Parathyroid adenoma (tissue), 2 donors: Measurements from ENCODE around the gene QPRT.

Experiments
- H2AFZ ChIP-seq: fragments of 300-600 bp; sonication (generic); one replicate; pipeline ENCODE4 v1.7.0; 2017; ENCODE audit warnings: antibody characterized with exemption, mild to moderate bottlenecking
- H3K27ac ChIP-seq: fragments of 300-600 bp; sonication (generic); one replicate; pipeline ENCODE4 v1.7.0; 2017
- H3K27me3 ChIP-seq: fragments of 300-600 bp; sonication (generic); one replicate; pipeline ENCODE4 v1.7.0; 2017; ENCODE audit warnings: low read length; ENCODE audit not compliant: control insufficient read depth, insufficient read depth
- H3K36me3 ChIP-seq: fragments of 300-600 bp; sonication (generic); one replicate; pipeline ENCODE4 v1.7.0; 2017; ENCODE audit warnings: low read length; ENCODE audit not compliant: control insufficient read depth, insufficient read depth
- H3K4me1 ChIP-seq: fragments of 300-600 bp; sonication (generic); one replicate; pipeline ENCODE4 v1.7.0; 2017; ENCODE audit warnings: control low read depth
- H3K4me2 ChIP-seq: fragments of 300-600 bp; sonication (generic); one replicate; pipeline ENCODE4 v1.7.0; 2017; ENCODE audit warnings: low read length
- H3K4me3 ChIP-seq: fragments of 300-600 bp; sonication (generic); one replicate; pipeline ENCODE4 v1.7.0; 2017; ENCODE audit warnings: low read depth, low read length
- H3K79me2 ChIP-seq: fragments of 300-600 bp; sonication (generic); one replicate; pipeline ENCODE4 v1.7.0; 2017; ENCODE audit warnings: control low read depth
- H3K9ac ChIP-seq: fragments of 300-600 bp; sonication (generic); one replicate; pipeline ENCODE4 v1.7.0; 2017; ENCODE audit warnings: mild to moderate bottlenecking
- H3K9me3 ChIP-seq: fragments of 300-600 bp; sonication (generic); one replicate; pipeline ENCODE4 v1.7.0; 2017; ENCODE audit warnings: low read length; ENCODE audit not compliant: control insufficient read depth
- TF ChIP-seq, protein P1 (sequence below): fragments of 300-600 bp; sonication (generic); IDR thresholded peaks from one replicate; pipeline ENCODE4 v1.7.0; 2017; ENCODE audit warnings: antibody characterized with exemption, mild to moderate bottlenecking
- donor health status: primary hyperparathyroidism.

Gene QPRT

GRCh38 chr16:29676989-29677785, 1.8 kb upstream of the QPRT start:
- Histone ChIP-seq H3K4me3 (no peak overlapping the region), H3K4me1 (peaks cover 4% of the 10 kb centered on the region), H3K27ac (no peak overlapping the region), H3K27me3 (no peaks in the 10 kb centered on the region), H3K4me2 (no peak overlapping the region), H2AFZ (no peak overlapping the region), H3K9me3 (no peaks in the 10 kb centered on the region), H3K9ac (no peak overlapping the region), H3K79me2 (peaks cover 8% of the 10 kb centered on the region), H3K36me3 (no peaks in the 10 kb centered on the region)
- TF ChIP-seq, protein P1, sequence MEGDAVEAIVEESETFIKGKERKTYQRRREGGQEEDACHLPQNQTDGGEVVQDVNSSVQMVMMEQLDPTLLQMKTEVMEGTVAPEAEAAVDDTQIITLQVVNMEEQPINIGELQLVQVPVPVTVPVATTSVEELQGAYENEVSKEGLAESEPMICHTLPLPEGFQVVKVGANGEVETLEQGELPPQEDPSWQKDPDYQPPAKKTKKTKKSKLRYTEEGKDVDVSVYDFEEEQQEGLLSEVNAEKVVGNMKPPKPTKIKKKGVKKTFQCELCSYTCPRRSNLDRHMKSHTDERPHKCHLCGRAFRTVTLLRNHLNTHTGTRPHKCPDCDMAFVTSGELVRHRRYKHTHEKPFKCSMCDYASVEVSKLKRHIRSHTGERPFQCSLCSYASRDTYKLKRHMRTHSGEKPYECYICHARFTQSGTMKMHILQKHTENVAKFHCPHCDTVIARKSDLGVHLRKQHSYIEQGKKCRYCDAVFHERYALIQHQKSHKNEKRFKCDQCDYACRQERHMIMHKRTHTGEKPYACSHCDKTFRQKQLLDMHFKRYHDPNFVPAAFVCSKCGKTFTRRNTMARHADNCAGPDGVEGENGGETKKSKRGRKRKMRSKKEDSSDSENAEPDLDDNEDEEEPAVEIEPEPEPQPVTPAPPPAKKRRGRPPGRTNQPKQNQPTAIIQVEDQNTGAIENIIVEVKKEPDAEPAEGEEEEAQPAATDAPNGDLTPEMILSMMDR, result no peak

GRCh38 chr16:29680180-29680598, 1.2 kb downstream of the QPRT start:
- no peak overlapping the region for H3K4me3 ChIP-seq
- H3K27me3 ChIP-seq, result no peaks in the 10 kb centered on the region
- H3K27ac ChIP-seq, result no peak overlapping the region
- no peak overlapping the region for H3K9ac ChIP-seq
- no peaks in the 10 kb centered on the region for H3K9me3 ChIP-seq
- no peaks in the 10 kb centered on the region for H3K36me3 ChIP-seq
- H3K4me1 ChIP-seq, result peaks cover 4% of the 10 kb centered on the region
- TF ChIP-seq, protein P1, result no peak
- no peak overlapping the region for H3K4me2 ChIP-seq
- no peak overlapping the region for H2AFZ ChIP-seq
- H3K79me2 ChIP-seq, result peaks cover 8% of the 10 kb centered on the region

DNA sequence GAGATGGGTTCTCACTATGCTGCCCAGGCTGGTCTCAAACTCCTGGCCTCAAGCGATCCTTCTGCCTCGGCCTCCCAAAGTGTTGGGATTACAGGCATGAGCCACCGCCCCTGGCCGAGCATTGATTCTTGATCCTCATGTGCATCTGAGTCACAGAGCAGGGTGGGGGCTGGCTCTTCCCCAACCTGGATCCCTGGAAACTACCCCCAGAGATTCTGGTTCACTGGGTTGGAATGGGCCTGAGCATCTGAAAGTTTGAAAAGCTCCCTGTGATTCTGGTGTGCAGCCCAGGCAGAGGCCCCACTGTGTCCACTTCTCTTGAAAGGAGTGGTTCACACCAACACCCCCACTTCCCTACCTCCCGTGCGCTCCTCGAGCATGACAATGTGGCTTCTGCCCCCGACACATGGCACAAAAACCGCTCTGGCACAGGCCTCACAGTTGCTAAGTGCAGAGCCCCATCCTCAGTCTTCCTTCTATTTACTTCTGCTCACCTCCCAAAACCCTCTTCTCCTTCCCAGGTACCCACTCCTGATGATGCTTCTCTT, 4.6 kb downstream of the QPRT start:
- no peak overlapping the region for H3K27ac ChIP-seq
- peaks cover 8% of the 10 kb centered on the region for H3K79me2 ChIP-seq
- H3K36me3 ChIP-seq, result no peaks in the 10 kb centered on the region
- H3K4me2 ChIP-seq, result no peak overlapping the region
- TF ChIP-seq, protein P1, result no peak
- H3K4me3 ChIP-seq, result no peak overlapping the region
- no peaks in the 10 kb centered on the region for H3K9me3 ChIP-seq
- peaks cover 4% of the 10 kb centered on the region for H3K4me1 ChIP-seq
- H3K9ac ChIP-seq, result no peak overlapping the region
- H2AFZ ChIP-seq, result no peak overlapping the region
- H3K27me3 ChIP-seq, result no peaks in the 10 kb centered on the region

- no peaks in the 10 kb centered on the region for H3K27me3 ChIP-seq
- H3K9me3 ChIP-seq, result no peaks in the 10 kb centered on the region
- no peak overlapping the region for H3K27ac ChIP-seq
- no peak overlapping the region for H3K9ac ChIP-seq
- TF ChIP-seq, protein P1, result no peak
- H3K79me2 ChIP-seq, result peaks cover 8% of the 10 kb centered on the region
- no peak overlapping the region for H3K4me2 ChIP-seq
- H3K4me3 ChIP-seq, result no peak overlapping the region
- no peaks in the 10 kb centered on the region for H3K36me3 ChIP-seq
- peaks cover 4% of the 10 kb centered on the region for H3K4me1 ChIP-seq
- no peak overlapping the region for H2AFZ ChIP-seq
Measured at GRCh38 chr16:29684679-29685078, 5.7 kb downstream of the QPRT start.
